ENCODE results near the gene CHMP4B. TPM values are rescaled to one million over a fixed set of nuclear protein-coding genes. Genes with fewer than 3 reads are reported as not detected.

Gene CHMP4B
- total RNA-seq, 1 experiment from 2014 or later = 72.5 TPM

DNA sequence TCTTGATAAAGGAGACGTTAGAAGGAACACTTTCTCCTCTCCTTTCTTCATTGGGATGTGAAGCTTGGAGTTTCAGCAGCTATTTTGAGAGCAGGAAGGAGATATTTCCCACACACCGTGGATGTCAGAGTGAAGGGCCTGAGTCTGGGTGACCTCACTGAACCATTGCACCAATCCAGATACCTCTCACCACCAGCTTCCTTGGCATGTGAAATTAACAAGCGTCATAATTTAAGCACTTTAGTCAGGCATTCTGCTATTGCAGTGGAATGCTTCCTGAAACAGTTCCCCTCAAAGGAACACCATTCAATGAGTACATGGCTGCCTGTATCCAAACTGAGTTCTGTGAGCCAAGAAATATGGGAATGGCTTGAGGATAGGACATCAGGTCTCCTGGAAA is 83.7 kb downstream of the CHMP4B start:
- H3K4me3 Mint-ChIP-seq = no peak overlapping the region
- H3K27ac Mint-ChIP-seq = no peak overlapping the region
- no peaks in the 10 kb centered on the region for H3K4me1 Mint-ChIP-seq
- TF ChIP-seq ATF1 (CRISPR knock-in tag; IDR thresholded peaks at IDR 0.05) = no peak
- no peak for TF ChIP-seq TP53 (CRISPR knock-in tag; IDR thresholded peaks at IDR 0.05)
- no peak for TF ChIP-seq ZNF396 (CRISPR knock-in tag; IDR thresholded peaks at IDR 0.05; ENCODE audit: borderline replicate concordance)
- no peak for TF ChIP-seq ZNF138 (CRISPR knock-in tag; conservative IDR thresholded peaks at IDR 0.05)
- TF ChIP-seq ZNF671 (CRISPR knock-in tag; IDR thresholded peaks at IDR 0.05) = no peak
- no peak for TF ChIP-seq RELA (CRISPR knock-in tag; IDR thresholded peaks at IDR 0.05; ENCODE audit: borderline replicate concordance)
- no peaks in the 10 kb centered on the region for H3K36me3 Mint-ChIP-seq
- ChIA-PET CTCF (no interaction called here), POLR2A (no interaction called here)
- peaks cover 9% of the 10 kb centered on the region for H3K27me3 Mint-ChIP-seq (ENCODE audit: low read depth)
- H3K9me3 Mint-ChIP-seq = no peaks in the 10 kb centered on the region
- ATAC-seq (no peak), DNase-seq (ENCODE audit: low spot score) (no peak)

- no peak overlapping the region for H3K4me3 Mint-ChIP-seq
- no peak for DNase-seq (ENCODE audit: low spot score)
- ChIA-PET CTCF (interaction anchor here (0.6 to 3.5 kb wide), 9 partner anchors 9 to 786 kb away, joined by 3 to 20 read pairs (median 6); no protein-coding TSS in a partner anchor), POLR2A (no interaction called here)
- no peak for ATAC-seq
- H3K36me3 Mint-ChIP-seq = no peaks in the 10 kb centered on the region
- no peaks in the 10 kb centered on the region for H3K4me1 Mint-ChIP-seq
- H3K27ac Mint-ChIP-seq = no peak overlapping the region
- peaks cover 5% of the 10 kb centered on the region for H3K27me3 Mint-ChIP-seq (ENCODE audit: low read depth)
- H3K9me3 Mint-ChIP-seq = no peaks in the 10 kb centered on the region
- TF ChIP-seq IRF1 (CRISPR knock-in tag; IDR thresholded peaks at IDR 0.05) (no peak), ZNF512 (CRISPR knock-in tag; IDR thresholded peaks at IDR 0.05; ENCODE audit: borderline replicate concordance) (no peak), NR2C2 (CRISPR knock-in tag; IDR thresholded peaks at IDR 0.05) (no peak), JUN (CRISPR knock-in tag; IDR thresholded peaks at IDR 0.05) (no peak), IRF2 (CRISPR knock-in tag; IDR thresholded peaks at IDR 0.05; ENCODE audit: borderline replicate concordance, low read depth) (no peak), ELF4 (CRISPR knock-in tag; IDR thresholded peaks at IDR 0.05; ENCODE audit: low read depth) (no peak), ETV6 (CRISPR knock-in tag; IDR thresholded peaks at IDR 0.05) (no peak), GTF2I (CRISPR knock-in tag; conservative IDR thresholded peaks at IDR 0.05) (no peak), SP1 (CRISPR knock-in tag; conservative IDR thresholded peaks at IDR 0.05) (no peak), CREM (CRISPR knock-in tag; IDR thresholded peaks at IDR 0.05) (no peak), NFATC4 (CRISPR knock-in tag; IDR thresholded peaks at IDR 0.05) (no peak), FOXP1 (CRISPR knock-in tag; IDR thresholded peaks at IDR 0.05; ENCODE audit: borderline replicate concordance) (no peak), TCF7 (CRISPR knock-in tag; IDR thresholded peaks at IDR 0.05; ENCODE audit: low read depth) (no peak), ZMAT4 (CRISPR knock-in tag; IDR thresholded peaks at IDR 0.05) (no peak), ZNF232 (CRISPR knock-in tag; IDR thresholded peaks at IDR 0.05) (no peak)
- TF ChIP-seq, protein P1, sequence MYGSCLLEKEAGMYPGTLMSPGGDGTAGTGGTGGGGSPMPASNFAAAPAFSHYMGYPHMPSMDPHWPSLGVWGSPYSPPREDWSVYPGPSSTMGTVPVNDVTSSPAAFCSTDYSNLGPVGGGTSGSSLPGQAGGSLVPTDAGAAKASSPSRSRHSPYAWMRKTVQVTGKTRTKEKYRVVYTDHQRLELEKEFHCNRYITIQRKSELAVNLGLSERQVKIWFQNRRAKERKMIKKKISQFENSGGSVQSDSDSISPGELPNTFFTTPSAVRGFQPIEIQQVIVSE (CRISPR knock-in tag; IDR thresholded peaks at IDR 0.05; ENCODE audit: borderline replicate concordance) = no peak
- TF ChIP-seq, protein P2, sequence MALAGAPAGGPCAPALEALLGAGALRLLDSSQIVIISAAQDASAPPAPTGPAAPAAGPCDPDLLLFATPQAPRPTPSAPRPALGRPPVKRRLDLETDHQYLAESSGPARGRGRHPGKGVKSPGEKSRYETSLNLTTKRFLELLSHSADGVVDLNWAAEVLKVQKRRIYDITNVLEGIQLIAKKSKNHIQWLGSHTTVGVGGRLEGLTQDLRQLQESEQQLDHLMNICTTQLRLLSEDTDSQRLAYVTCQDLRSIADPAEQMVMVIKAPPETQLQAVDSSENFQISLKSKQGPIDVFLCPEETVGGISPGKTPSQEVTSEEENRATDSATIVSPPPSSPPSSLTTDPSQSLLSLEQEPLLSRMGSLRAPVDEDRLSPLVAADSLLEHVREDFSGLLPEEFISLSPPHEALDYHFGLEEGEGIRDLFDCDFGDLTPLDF (CRISPR knock-in tag; IDR thresholded peaks at IDR 0.05) = no peak
- TF ChIP-seq, protein P3, sequence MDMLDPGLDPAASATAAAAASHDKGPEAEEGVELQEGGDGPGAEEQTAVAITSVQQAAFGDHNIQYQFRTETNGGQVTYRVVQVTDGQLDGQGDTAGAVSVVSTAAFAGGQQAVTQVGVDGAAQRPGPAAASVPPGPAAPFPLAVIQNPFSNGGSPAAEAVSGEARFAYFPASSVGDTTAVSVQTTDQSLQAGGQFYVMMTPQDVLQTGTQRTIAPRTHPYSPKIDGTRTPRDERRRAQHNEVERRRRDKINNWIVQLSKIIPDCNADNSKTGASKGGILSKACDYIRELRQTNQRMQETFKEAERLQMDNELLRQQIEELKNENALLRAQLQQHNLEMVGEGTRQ (CRISPR knock-in tag; IDR thresholded peaks at IDR 0.05) = no peak
Observed at GRCh38 chr20:33896509-33896908, 85.4 kb downstream of the CHMP4B start.
